ENCODE results near the gene EIF2A. TPM values are rescaled to one million over a fixed set of nuclear protein-coding genes. Genes with fewer than 3 reads are reported as not detected.
"Not testable (repeated sequence)": the region's sequence is repeated elsewhere in the genome, so short reads cannot be mapped to it uniquely, and the experiment has no call there.

Gene EIF2A
- total RNA-seq, 1 donor from 2014 or later = 65.7 TPM

GRCh38 chr3:150613709-150614480 is 67.3 kb downstream of the EIF2A start:
- Mint-ChIP-seq H3K27ac (ENCODE audit: unreplicated experiment) (no peak overlapping the region), H3K4me1 (peaks cover 9% of the 10 kb centered on the region), H3K4me3 (no peak overlapping the region), H3K27me3 (ENCODE audit: low read depth) (no peaks in the 10 kb centered on the region), H3K9me3 (peaks cover 6% of the 10 kb centered on the region), H3K36me3 (ENCODE audit: low read depth) (peaks cover 32% of the 10 kb centered on the region)
- TF ChIP-seq CTCF (conservative IDR thresholded peaks at IDR 0.05) = no peak
- no peak for DNase-seq (ENCODE audit: low read depth, low spot score)

GRCh38 chr3:150620002-150620689 is 73.6 kb downstream of the EIF2A start:
- no peak for DNase-seq (ENCODE audit: low read depth, low spot score)
- H3K4me1 Mint-ChIP-seq = no peaks in the 10 kb centered on the region

GRCh38 chr3:150622955-150623354 is 76.4 kb downstream of the EIF2A start:
- not testable (repeated sequence) for DNase-seq (ENCODE audit: low read depth, low spot score); H3K4me1 Mint-ChIP-seq; H3K9me3 Mint-ChIP-seq; H3K27me3 Mint-ChIP-seq (ENCODE audit: low read depth); H3K27ac Mint-ChIP-seq (ENCODE audit: unreplicated experiment); H3K4me3 Mint-ChIP-seq
- H3K36me3 Mint-ChIP-seq (ENCODE audit: low read depth) = peaks cover 25% of the 10 kb centered on the region

More at GRCh38 chr3:150620002-150620689, 73.6 kb downstream of the EIF2A start:
- no peak overlapping the region for H3K27ac Mint-ChIP-seq (ENCODE audit: unreplicated experiment)
- peaks cover 19% of the 10 kb centered on the region for H3K36me3 Mint-ChIP-seq (ENCODE audit: low read depth)
- H3K9me3 Mint-ChIP-seq = peaks cover 3% of the 10 kb centered on the region
- TF ChIP-seq CTCF (conservative IDR thresholded peaks at IDR 0.05) = no peak
- H3K4me3 Mint-ChIP-seq = no peak overlapping the region
- no peaks in the 10 kb centered on the region for H3K27me3 Mint-ChIP-seq (ENCODE audit: low read depth)

DNA sequence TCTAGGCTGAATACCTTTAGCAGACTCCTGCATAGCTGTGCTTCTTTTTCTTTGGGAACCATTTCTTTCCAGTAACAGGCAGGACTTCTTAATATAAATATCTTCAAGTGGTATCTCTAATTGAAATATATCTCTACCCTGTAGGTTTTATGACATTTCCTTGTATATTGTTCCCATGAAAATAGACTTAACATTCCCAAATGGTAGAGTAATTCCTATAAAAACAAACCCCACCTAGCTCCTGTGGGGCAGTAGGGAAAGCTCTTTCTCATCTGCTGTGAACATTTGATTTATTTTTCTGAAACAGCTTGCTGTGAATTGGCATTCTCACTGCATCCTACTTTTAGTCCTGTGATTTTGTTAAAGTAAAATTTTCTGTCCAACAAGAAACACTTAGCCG is 77.4 kb downstream of the EIF2A start:
- no peak overlapping the region for H3K27ac Mint-ChIP-seq (ENCODE audit: unreplicated experiment)
- H3K4me3 Mint-ChIP-seq = no peak overlapping the region
- H3K27me3 Mint-ChIP-seq (ENCODE audit: low read depth) = no peaks in the 10 kb centered on the region
- no peaks in the 10 kb centered on the region for H3K9me3 Mint-ChIP-seq
- peaks cover 18% of the 10 kb centered on the region for H3K36me3 Mint-ChIP-seq (ENCODE audit: low read depth)
- DNase-seq (ENCODE audit: low read depth, low spot score) = no peak
- TF ChIP-seq CTCF (conservative IDR thresholded peaks at IDR 0.05) = no peak
- H3K4me1 Mint-ChIP-seq = peaks cover 8% of the 10 kb centered on the region

DNA sequence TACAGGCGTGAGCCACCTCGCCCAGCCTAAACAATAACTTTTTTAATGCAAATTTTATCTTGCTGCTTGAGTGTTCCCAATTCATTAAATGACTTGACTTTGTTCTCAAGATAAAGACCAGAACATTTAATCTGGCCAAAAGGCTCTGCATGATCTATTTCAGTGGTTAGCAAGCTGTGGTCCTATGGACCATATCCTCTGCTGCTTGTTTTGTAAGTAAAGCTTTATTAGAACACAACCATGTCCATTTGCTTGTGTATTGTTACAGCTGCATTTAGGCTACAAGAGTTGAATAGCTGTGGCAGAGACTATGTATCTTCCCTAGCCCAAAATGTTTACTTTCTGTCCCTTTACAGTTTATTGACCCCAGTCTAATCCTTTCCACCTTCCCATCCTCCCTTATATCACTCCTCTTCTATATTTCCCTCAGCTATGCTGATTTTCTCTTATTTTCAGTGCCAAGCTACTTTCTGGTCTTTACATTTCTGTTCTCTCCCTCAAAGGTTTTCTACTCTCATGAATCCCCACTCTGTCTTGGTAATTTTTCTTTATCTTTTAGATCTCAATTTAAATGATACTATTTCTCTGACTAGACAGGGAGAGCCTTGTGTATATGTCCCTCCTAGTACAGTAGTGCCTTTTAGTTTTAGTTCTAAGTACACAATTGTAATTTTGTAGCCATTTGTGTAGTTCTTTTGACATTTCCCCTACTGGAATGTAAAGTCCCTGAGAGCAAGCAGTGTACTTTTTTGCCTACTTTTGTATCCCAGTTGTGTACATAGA is 79.8 kb downstream of the EIF2A start:
- no peak for TF ChIP-seq CTCF (conservative IDR thresholded peaks at IDR 0.05)
- no peak overlapping the region for H3K27ac Mint-ChIP-seq (ENCODE audit: unreplicated experiment)

More for the DNA sequence above, 79.8 kb downstream of the EIF2A start:
- no peak for DNase-seq (ENCODE audit: low read depth, low spot score)
- H3K4me1 Mint-ChIP-seq = peaks cover 8% of the 10 kb centered on the region
- H3K36me3 Mint-ChIP-seq (ENCODE audit: low read depth) = peaks cover 27% of the 10 kb centered on the region
- H3K27me3 Mint-ChIP-seq (ENCODE audit: low read depth) = no peaks in the 10 kb centered on the region
- H3K4me3 Mint-ChIP-seq = no peak overlapping the region
- no peaks in the 10 kb centered on the region for H3K9me3 Mint-ChIP-seq
